K562 (cell line): ENCODE measurements around the gene HECA. TPM values are rescaled to one million over a fixed set of nuclear protein-coding genes. Genes with fewer than 3 reads are reported as not detected.
A peak's percentile ranks its signal among the peaks of the same experiment; 100 is the strongest.

Experiments used
- CBFA2T3 ChIP-seq: fragments of 450-650 bp; IDR thresholded peaks from 2 replicates; pipeline ENCODE4 v1.6.1; 2017
- CHD2 ChIP-seq: IDR thresholded peaks from 2 replicates; pipeline ENCODE4 v1.6.1; 2011; ENCODE audit warnings: low read depth, low read length
- E2F4 ChIP-seq: sonication (generic); formaldehyde crosslinking; IDR thresholded peaks from 2 replicates; pipeline ENCODE4 v1.8.0; 2022; ENCODE audit warnings: mild to moderate bottlenecking, low read depth, missing genetic modification reagents
- GTF2A2 ChIP-seq: IDR thresholded peaks from 2 replicates; pipeline ENCODE4 v1.6.1; 2016; ENCODE audit warnings: mild to moderate bottlenecking, missing genetic modification characterization, missing compliant biosample characterization
- HDAC3 ChIP-seq: fragments of 450-650 bp; IDR thresholded peaks from 2 replicates; pipeline ENCODE4 v1.6.1; 2018; ENCODE audit warnings: borderline replicate concordance, mild to moderate bottlenecking, moderate library complexity; ENCODE audit not compliant: partially characterized antibody
- KDM5B ChIP-seq: fragments of 200-600 bp; sonication (generic); IDR thresholded peaks from 2 replicates; pipeline ENCODE4 v1.6.1; 2012; ENCODE audit warnings: low read depth, mild to moderate bottlenecking, moderate library complexity, low read length, control low read depth, inconsistent platforms; ENCODE audit not compliant: insufficient replicate concordance
- KLF13 ChIP-seq: fragments of 450-650 bp; IDR thresholded peaks from 2 replicates; pipeline ENCODE4 v1.6.1; 2016; ENCODE audit warnings: missing genetic modification characterization, low read depth, mild to moderate bottlenecking, missing compliant biosample characterization, moderate library complexity, borderline replicate concordance
- MAFF ChIP-seq: IDR thresholded peaks from 2 replicates; pipeline ENCODE4 v1.6.1; 2012; ENCODE audit warnings: low read length, improper control_type of control experiment
- MBD2 ChIP-seq: sonication (generic); IDR thresholded peaks from 2 replicates; pipeline ENCODE4 v1.6.1; 2016; ENCODE audit warnings: low read depth, borderline replicate concordance
- MCM2 ChIP-seq: fragments of 450-650 bp; IDR thresholded peaks from 2 replicates; pipeline ENCODE4 v1.6.1; 2017; ENCODE audit warnings: low read depth, mild to moderate bottlenecking
- MED1 ChIP-seq: sonication (generic); formaldehyde crosslinking; IDR thresholded peaks from 2 replicates; pipeline ENCODE4 v1.8.1; 2023; ENCODE audit warnings: missing genetic modification reagents, borderline replicate concordance
- MEIS2 ChIP-seq: fragments of 450-650 bp; IDR thresholded peaks from 2 replicates; pipeline ENCODE4 v1.6.1; 2014; ENCODE audit warnings: mild to moderate bottlenecking; ENCODE audit not compliant: partially characterized antibody
- SETDB1 ChIP-seq: IDR thresholded peaks from one replicate; pipeline ENCODE4 v1.6.1; 2012; ENCODE audit warnings: low read length, control low read depth, inconsistent platforms
- SMAD3 ChIP-seq: fragments of 450-650 bp; formaldehyde crosslinking; conservative IDR thresholded peaks from 2 replicates; pipeline ENCODE4 v1.4.0; 2020; ENCODE audit warnings: mild to moderate bottlenecking
- YY1 ChIP-seq, 3 experiments: IDR thresholded peaks; 2 replicates each; pipeline ENCODE4 v1.6.1; 2011; ENCODE audit warnings: low read length in 2 of 3, mild to moderate bottlenecking in 2 of 3, moderate library complexity in 2 of 3, borderline replicate concordance in 1 of 3, control low read depth in 1 of 3, low read depth in 1 of 3; ENCODE audit not compliant: insufficient read depth in 3 of 3, insufficient replicate concordance in 2 of 3, control insufficient read depth in 1 of 3, insufficient read length in 1 of 3; ENCODE audit errors: extremely low read depth in 1 of 3
- ZNF644 ChIP-seq: fragments of 200-800 bp; sonication (Bioruptor generic); IDR thresholded peaks from 2 replicates; pipeline ENCODE4 v1.6.1; 2016; ENCODE audit warnings: low read depth, missing genetic modification characterization, missing compliant biosample characterization
- ZNF655 ChIP-seq: fragments of 250-450 bp; sonication (Bioruptor Pico); IDR thresholded peaks from 2 replicates; pipeline ENCODE4 v1.5.0; 2021
- ZNF780A ChIP-seq: fragments of 250-450 bp; sonication (Bioruptor Pico); IDR thresholded peaks from 2 replicates; pipeline ENCODE4 v1.5.0; 2021; ENCODE audit warnings: mild to moderate bottlenecking
- polyA plus RNA-seq, 8 experiments: library from polyadenylated mRNA; depleted of rRNA in 4 of 8; stranded (reverse) in 5 of 8; unstranded in 3 of 8; fragments of >200 nt; fragmentation: Nextera tagmentation in 2 of 8; fragmentation: Illumina TruSeq in 1 of 8; extraction: Ambion mirVana in 2 of 8; extraction: Trizol in 1 of 8; gene quantifications; 2 replicates each; pipeline versions ENCODE4 v1.2.1 to v1.2.3, GENCODE V29; 2011 to 2014; ENCODE audit warnings: inconsistent platforms in 1 of 8, missing spikeins in 1 of 8
- total RNA-seq, 7 experiments: library from RNA; depleted of rRNA in 6 of 7; stranded (reverse); fragments of >200 nt in 6 of 7; fragmentation: Illumina TruSeq in 2 of 7; extraction: Trizol in 2 of 7; gene quantifications; 2 replicates each; pipeline versions ENCODE4 v1.2.1 to v1.2.3, GENCODE V29; 2011 to 2021; ENCODE audit warnings: low replicate concordance in 1 of 7
- TF ChIP-seq, protein P1 (sequence below), 2 experiments: IDR thresholded peaks in 1 of 2; conservative IDR thresholded peaks in 1 of 2; 2 replicates each; pipeline ENCODE4 v1.6.1; 2016; ENCODE audit warnings: low read depth in 2 of 2, mild to moderate bottlenecking in 1 of 2, missing compliant biosample characterization in 1 of 2, missing genetic modification characterization in 1 of 2, moderate library complexity in 1 of 2
- TF ChIP-seq, protein P2 (sequence below), 2 experiments: IDR thresholded peaks; 2 replicates each; pipeline ENCODE4 v1.6.1; 2011; ENCODE audit warnings: borderline replicate concordance in 1 of 2, control low read depth in 1 of 2, low read depth in 1 of 2, low read length in 1 of 2, mild to moderate bottlenecking in 1 of 2, mixed read lengths in 1 of 2, moderate library complexity in 1 of 2; ENCODE audit not compliant: insufficient read depth in 1 of 2, insufficient read length in 1 of 2, poor library complexity in 1 of 2, severe bottlenecking in 1 of 2; ENCODE audit errors: extremely low read depth in 1 of 2

Gene HECA
- total and polyA plus RNA-seq, 9 of the 15 experiments (the other 6 are each of a cell fraction or from before 2014, with no cell fraction given) = 0.31 to 2.3 (median 1.1) TPM

DNA sequence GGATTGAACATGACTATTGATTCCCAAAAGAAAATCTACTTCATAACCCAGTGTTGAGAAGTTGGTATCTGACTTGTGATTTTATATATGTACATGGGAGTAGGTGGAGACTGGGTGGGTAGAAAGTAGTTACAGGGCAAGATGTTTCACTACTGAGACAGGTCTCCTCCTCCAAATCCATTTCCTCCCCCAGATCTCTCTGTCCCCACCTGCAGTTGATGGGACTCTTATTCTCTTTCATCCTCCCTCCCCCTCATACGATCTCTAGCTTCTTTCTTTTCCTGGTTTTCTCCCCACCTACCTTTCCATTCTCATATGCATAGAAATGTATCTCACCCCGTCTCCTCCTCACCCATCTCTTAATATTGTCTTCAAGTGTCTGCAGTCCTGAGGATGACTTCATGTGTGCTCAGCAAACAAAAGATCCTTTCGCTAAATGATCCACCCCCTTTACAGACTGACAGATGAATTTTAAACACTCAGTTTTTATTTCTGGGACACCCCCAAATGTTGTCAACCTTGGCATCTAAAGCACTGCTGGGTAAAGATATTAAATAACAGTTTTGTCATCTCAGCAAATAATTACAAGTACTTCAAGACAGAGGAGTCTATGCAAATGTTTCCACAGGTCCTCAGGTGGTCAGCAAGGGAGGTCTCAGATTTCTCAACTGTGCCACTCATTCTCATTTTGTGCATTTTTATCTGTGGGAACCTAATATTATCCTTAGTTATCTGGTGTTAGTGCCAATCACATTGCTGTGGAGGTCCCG lies 18.7 kb upstream of the HECA start (continued):
- TF ChIP-seq, protein P1, sequence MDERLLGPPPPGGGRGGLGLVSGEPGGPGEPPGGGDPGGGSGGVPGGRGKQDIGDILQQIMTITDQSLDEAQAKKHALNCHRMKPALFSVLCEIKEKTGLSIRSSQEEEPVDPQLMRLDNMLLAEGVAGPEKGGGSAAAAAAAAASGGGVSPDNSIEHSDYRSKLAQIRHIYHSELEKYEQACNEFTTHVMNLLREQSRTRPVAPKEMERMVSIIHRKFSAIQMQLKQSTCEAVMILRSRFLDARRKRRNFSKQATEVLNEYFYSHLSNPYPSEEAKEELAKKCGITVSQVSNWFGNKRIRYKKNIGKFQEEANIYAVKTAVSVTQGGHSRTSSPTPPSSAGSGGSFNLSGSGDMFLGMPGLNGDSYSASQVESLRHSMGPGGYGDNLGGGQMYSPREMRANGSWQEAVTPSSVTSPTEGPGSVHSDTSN (CRISPR knock-in tag; IDR thresholded peaks at IDR 0.05; ENCODE audit: low read depth) = no peak
- TF ChIP-seq, protein P1 (tag; conservative IDR thresholded peaks at IDR 0.05; ENCODE audit: low read depth) = no peak
- TF ChIP-seq YY1 (IDR thresholded peaks at IDR 0.05; ENCODE audit: borderline replicate concordance in 1 of 3, control insufficient read depth in 1 of 3, extremely low read depth in 1 of 3, insufficient read depth in 3 of 3, insufficient read length in 1 of 3, insufficient replicate concordance in 2 of 3, low read depth in 1 of 3, low read length in 2 of 3) (no peak), HDAC3 (no peak), KDM5B (no peak), ZNF655 (CRISPR knock-in tag) (no peak), KLF13 (no peak), GTF2A2 (tag) (no peak), SMAD3 (CRISPR knock-in tag) (no peak), MED1 (no peak), CHD2 (no peak), ZNF644 (tag) (no peak), E2F4 (no peak), MEIS2 (no peak), ZNF780A (no peak), SETDB1 (no peak), MAFF (peak; percentile 65), CBFA2T3 (no peak), MCM2 (no peak), MBD2 (no peak)
- TF ChIP-seq, protein P2, sequence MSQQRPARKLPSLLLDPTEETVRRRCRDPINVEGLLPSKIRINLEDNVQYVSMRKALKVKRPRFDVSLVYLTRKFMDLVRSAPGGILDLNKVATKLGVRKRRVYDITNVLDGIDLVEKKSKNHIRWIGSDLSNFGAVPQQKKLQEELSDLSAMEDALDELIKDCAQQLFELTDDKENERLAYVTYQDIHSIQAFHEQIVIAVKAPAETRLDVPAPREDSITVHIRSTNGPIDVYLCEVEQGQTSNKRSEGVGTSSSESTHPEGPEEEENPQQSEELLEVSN (IDR thresholded peaks at IDR 0.05; ENCODE audit: borderline replicate concordance in 1 of 2, extremely low read depth in 1 of 2, insufficient read depth in 1 of 2, insufficient read length in 1 of 2, low read depth in 1 of 2, low read length in 1 of 2, poor library complexity in 1 of 2, severe bottlenecking in 1 of 2) = no peak
